Hematopoietic multipotent progenitor cell treated with erythropoietin and hydrocortisone succinate and interleukin-3 and kit ligand, for 15 days (in vitro differentiated cells): ENCODE results near the gene TM9SF1.

Source experiments
- DNase-seq: peaks from one replicate; pipeline ENCODE4 v3.0.0-alpha.2; 2015; ENCODE audit warnings: low spot score

The TM9SF1 gene, protein sequence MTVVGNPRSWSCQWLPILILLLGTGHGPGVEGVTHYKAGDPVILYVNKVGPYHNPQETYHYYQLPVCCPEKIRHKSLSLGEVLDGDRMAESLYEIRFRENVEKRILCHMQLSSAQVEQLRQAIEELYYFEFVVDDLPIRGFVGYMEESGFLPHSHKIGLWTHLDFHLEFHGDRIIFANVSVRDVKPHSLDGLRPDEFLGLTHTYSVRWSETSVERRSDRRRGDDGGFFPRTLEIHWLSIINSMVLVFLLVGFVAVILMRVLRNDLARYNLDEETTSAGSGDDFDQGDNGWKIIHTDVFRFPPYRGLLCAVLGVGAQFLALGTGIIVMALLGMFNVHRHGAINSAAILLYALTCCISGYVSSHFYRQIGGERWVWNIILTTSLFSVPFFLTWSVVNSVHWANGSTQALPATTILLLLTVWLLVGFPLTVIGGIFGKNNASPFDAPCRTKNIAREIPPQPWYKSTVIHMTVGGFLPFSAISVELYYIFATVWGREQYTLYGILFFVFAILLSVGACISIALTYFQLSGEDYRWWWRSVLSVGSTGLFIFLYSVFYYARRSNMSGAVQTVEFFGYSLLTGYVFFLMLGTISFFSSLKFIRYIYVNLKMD

DNA sequence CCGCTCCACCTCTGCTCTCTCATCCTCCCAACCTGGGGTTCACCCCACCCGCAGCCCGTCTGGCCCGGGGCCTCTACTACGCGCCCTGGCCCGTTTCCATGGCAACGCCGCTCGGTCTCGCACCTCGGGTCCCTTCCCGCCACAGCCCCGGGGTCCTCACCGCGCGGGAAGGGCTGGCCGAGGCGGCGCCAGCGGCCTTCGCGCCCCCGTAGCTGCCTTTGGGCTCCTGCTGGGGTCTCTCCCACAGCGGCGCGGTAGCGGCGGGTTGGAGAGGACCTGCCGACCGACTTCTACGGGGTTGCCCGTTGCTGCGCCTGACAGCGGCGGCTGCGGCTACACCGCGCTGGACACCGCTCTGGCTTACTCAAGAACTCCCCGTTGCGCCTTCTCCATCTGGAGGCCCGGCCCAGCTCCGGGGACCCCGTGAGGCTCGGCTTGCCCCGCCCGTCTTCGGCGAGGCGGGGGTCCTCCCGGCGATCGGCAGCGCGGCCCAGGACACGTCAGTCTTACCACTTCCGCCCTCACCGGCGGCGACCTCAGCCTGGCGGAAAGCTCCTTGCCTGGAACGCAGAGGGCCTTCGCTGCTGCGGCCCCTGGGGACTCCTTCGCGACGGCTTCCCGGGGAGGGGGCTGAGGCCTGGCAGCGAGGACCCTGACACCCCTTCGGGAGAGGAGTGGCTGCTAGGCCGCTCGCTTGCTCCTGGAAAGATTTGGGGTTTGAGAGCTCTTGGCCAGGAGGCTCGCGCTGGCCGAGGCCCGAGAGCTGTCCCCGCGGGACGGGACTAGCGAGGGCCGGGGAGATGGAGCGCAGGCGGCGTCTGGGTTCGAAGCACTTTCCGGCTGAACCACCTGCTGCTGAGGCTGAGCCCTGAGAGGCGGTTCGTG lies at the start of gene TM9SF1:
TSS of gene TM9SF1 (minus strand) at position 256 of the 885 bp plus-strand sequence. CDS start 422 bp downstream, outside the sequence.
- DNase-seq = peak; percentile 84

DNA sequence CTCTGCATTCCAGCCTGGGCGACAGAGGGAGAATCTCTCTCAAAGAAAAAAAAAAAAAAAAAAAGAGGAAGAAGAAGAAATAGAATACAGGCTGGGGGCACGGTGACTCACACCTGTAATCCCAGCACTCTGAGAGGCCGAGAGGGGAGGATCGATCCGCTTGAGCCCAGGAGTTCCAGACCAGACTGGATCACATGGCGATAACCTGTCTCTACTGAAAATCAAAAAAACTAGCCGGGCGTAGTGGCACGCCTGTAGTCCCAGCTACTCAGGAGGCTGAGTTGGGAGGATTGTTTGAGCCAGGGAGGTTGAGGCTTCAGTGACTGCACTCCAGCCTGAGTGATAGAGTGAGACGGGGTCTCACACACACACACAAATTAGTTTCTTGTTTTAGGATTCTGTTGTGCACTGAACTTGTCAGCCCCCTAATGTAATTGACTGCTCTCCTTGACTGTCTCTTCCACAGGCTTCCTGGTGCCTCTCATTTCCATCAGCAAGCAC lies 48.1 kb upstream of the TM9SF1 start:
- no peak for DNase-seq

DNA sequence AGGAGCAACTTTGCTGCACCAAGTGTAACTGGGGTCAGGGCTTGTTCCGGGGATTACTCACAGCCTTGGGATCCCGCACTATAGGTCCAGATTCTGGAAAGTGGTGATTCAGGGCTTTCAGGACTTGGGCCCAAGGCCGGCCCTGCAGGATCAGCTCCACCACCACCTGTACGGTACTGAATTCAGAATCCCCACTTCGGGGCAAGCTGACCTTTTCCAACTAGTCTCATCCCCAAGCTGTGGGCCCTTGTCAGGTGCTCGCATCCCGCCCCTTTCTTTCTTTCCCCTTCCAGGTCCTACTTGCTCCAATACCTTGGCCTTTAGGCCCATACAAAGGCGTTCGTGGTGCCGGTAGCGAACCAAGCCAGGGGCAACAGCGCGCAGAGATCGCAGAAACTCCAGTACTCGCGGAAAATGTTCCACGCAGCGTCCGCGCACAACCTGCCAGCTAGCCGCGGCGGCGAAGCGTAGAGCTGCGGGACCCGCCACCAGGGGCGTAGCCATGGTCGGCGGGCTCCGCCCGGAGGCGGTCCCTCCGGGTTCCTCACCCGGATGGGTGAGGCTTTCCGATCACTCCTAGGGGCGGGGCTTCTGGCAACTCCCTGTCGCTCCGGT lies 46.7 kb upstream of the TM9SF1 start:
- peak; percentile 97 for DNase-seq

DNA sequence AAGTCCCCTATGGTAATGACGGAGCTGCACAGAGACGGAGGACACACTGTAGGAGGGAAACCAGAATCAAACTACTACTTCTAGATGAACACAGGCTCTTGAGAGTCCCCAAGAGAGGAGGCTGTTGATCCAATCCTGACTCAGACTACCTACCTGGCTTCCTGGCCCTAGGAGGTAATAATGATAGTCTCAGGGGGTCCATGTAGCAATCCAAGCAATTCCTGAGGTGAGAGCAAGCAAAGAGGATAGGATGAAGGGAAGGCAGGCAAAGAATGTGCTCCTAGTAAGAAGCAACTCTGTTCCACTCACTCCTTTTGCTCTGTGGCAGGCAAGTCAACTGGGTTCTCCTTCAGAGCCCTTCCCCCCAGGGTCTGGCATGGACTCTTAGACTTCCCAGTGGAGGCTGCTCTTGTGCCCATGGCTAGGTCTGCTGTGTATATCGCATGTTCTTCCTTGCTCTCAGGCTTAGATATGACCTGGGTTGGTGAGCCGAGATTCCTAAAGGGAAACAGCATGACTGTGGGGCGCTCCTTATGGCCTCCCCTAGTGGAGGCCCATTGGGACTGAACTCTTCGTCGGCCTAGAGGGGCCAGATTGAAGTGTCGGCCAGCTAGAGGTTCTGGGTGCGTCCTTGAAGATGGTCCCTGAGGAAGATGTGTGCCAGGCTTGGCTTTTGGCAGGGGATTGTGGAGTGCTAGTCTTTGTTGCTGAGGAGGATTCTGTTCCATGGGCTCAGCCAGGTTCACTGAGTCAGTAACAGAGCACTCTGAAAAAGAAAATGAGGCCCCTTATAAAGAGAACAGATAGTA lies 45.1 kb upstream of the TM9SF1 start:
- DNase-seq = no peak

DNA sequence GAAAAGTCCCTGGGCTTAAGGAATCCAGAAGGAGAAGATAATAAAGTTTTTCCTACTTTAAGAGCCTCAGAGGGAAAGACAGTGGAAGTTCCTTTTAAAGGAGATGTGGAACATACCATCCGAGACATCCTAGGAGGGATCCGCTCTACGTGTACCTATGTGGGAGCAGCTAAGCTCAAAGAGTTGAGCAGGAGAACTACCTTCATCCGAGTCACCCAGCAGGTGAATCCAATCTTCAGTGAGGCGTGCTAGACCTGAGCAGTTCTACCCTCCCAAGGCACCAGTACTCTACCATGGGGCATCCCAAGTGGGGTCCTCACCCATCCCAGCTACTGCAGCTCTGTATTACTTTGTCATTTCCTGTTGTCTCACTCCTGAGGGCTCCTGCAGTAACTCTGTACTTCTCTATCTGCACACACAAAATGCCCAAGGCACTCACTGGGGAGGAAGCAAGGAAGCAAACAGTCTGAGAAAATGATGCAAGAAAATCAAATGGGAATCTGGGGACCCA lies 43.3 kb upstream of the TM9SF1 start:
- DNase-seq = no peak

DNA sequence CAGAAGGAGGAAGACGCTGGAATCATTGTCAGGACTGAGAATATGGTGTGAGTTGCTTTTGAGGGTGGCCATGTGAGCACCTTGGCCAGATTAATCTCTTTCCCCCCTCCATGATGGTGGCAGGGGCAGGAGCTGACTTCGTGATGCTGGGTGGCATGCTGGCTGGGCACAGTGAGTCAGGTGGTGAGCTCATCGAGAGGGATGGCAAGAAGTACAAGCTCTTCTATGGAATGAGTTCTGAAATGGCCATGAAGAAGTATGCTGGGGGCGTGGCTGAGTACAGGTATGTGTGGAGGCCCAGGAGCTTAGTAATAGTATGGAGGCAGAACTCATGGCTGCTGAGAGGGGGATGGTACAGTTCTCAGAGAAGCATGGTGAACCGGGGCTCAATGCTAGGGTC lies 42.9 kb upstream of the TM9SF1 start:
- DNase-seq = no peak

DNA sequence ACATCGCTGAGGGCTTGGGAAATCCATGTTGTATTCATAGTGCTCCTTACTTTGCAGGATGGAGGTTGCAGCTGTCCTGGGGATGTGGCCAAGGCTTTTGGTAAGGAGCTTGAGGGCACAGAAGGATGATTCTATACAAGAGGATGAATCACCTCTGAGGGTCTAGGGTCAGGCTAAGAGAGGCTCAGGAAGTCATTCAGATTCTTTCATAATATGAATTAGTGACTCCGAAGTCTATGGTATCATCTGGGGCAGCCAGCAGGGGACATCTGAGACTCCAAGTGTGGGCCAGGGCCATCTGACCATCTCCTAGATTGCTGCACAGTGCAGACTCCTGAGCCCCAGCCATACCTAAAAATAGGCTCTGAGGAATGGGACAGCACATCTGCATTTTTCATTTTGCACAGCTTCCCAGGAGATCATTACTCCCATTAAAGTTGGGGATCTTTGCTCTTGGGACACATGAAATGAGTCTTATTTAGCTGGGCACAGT lies 42.3 kb upstream of the TM9SF1 start:
- DNase-seq = no peak

DNA sequence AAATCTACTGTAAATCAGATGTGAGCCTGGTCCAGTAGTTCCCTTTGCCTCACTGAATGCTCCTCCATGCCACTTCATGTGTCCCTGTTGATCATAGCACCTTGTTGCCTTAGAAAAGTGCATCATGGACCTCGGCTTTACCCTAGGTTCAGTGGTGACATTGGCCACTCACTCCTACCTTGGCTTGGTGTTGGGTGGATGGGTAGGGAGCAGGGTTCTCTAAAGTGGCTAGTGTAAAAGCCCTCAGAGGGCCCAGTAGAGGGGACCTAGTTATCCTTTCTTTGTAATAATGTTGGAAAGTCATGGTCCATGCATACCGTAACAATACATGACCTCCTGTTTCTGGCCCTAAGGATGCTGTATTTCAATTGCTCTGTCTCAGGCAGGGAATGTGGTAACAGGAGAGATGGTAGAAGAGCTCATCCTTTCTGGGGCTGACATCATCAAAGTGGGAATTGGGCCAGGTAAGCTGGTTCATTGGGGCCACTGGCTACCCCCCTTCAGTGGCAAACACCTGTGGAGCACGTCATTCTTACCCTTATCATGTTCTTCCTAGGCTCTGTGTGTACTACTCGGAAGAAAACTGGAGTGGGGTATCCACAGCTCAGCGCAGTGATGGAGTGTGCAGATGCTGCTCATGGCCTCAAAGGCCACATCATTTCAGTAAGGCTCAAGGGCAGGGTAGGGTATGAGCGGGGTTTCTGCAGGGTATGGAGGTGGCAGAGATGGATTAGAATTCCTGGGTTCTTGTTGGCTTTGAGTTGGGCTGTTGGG lies 41.6 kb upstream of the TM9SF1 start:
- no peak for DNase-seq

DNA sequence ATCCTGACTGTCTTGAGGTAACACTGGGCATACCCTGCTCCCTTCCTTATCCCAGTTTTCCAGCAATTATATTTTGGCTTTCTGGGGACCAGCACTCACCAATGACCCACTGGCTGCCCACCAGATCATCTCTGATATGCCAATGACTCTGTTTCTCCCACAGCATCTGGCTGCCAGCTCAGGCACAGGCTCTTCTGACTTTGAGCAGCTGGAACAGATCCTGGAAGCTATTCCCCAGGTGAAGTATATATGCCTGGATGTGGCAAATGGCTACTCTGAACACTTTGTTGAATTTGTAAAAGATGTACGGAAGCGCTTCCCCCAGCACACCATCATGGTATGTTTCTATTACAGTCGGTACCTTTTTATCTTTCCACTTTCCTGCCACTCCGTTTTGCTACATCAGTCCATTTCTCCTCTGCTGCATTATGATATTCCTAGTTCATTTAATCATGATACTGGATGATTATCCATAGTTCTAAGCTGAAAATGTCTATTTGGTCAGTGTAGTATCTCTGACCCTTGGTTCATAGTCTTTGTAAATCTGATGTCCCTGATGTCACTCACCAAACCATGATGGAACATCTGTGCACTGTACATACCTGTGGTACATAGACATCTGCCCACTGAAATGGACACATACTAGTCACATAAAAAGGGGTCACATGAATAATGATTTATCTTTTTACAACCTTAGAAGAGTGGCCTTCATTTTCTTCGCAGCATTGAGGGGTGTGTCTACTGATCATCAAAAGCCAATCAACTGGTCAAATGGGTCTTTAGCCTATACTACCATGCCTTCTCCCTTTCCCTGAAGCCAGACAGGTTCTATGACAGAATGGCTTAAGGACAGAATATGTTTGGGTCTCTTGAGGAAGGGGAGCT lies 40.8 kb upstream of the TM9SF1 start:
- DNase-seq = no peak

DNA sequence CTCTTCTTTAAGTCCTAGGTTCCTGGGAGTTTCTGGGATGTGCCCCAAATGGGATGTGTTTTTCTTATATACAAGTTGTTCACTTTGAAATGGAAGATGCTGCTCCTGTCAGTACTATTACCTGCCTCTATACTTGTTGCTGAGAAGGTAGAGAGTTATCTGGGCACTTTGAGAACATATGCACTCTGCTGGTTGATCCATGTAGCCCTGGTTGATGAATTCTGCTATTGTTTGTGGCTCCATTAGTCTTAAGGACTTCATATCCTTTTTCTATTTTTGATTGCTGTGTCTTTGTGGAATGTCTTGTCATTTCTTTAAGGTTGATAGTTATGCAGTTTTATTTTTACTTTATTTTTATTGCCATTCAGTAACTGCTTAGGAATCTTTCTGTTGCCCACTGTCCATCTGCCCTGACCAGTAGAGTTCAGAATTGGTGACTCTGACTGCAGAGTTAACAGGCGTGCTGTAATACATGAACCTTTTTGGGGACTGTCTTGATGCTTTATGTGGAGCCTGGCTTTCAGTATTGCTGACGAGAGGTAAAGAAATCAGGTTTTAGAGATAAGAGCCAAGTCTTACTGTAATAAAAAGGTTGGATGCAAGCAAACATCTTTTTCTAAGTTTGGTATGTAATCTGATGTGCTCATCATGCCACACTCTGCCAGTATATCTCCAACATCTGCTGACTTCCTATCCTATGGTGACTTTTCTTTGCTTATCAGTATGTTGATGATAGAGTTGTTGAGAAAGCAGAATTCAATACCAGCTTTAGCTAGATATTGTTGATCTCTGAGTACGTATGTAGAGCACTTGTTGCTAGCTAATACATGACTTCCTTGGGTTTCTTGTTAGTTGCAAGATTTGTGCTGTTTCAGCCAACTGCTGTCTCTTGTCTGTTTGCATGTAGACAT lies 39.1 kb upstream of the TM9SF1 start:
- no peak for DNase-seq

DNA sequence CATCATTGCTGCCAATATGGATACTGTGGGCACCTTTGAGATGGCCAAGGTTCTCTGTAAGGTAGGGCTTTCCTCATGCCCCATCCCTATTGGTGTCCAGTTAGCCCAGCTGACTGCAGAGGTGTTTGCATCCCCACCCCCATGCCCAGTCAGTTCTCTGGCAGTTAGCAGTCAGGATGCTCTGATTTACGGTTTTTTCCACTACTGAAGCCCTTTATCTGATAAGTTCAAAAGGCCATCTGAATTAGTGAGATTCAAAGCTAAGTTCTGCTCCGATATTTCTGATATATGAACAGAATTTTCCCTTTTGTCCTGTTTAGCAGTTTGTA lies 38.3 kb upstream of the TM9SF1 start:
- DNase-seq = no peak

DNA sequence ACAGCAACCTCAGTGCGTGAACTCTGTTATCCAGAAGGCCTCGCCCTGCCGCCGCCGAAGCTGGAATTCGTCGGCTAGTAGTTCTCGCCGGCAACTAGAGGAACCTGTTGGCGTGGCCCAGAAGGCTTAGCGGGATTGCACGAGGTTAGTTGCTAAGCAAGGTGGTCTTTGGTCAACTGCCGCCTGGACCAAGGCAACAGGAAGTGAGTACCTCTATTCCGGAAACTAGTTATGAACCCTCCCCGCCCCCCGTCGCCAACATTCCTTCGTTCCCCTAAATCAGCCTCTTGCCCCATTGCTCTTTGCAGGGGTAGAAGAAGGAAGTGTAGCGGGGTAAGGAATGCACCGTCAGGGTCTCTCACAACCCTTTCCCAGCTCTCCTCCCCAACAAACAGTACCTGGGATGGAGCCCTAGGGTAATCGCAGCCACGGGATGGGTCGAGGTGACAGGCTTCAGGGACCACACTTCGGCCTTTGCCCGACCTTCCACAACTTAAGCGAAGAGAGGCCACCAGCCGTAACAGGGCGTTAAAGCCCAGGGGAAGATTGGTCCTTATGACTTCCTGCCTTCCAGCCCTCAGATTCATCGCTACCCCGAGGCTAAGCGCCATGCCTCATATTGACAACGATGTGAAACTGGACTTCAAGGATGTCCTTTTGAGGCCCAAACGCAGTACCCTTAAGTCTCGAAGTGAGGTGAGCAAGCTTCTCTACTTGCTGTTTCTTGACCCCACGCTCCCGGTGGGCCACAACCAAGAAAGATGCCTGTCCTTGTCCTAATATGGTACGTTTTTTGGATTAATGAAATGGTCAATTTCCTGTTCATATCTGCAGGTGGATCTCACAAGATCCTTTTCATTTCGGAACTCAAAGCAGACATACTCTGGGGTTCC lies 37.6 kb upstream of the TM9SF1 start, which contains the start of gene GMPR2:
TSS of gene GMPR2 (plus strand) at position 285 of the 893 bp plus-strand sequence. CDS start at position 610, 325 bp downstream.
- DNase-seq = no peak

DNA sequence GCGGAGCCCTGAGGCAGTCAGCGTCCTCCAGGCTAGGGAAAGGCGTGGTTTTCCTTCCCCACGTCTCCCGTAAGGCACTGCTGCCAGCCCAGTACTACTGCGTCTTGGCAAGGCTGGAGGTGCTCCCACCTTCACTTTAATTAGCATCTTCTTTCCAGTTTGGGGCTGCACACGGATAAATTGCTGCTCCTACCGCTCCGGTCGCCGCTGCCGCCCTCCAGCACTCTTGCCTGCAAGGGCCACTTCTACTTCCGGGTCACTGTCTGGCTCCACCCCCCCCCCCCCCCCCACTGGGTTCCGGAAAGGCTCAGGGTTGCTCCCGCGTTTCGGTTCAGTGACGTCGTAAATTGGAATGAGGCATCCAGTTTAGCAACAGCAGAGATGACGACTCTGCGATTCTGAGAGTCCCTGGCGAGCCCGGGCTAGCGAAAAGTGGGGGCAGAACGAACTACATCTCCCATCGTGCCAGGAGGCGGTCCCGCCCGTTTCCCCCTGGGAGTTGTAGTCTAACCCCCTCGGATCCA lies 36.9 kb upstream of the TM9SF1 start, which contains the start of gene NEDD8:
TSS of gene NEDD8 (minus strand) at position 247 of the 524 bp plus-strand sequence. CDS start at position 147, 100 bp downstream.
- peak; percentile 90 for DNase-seq

DNA sequence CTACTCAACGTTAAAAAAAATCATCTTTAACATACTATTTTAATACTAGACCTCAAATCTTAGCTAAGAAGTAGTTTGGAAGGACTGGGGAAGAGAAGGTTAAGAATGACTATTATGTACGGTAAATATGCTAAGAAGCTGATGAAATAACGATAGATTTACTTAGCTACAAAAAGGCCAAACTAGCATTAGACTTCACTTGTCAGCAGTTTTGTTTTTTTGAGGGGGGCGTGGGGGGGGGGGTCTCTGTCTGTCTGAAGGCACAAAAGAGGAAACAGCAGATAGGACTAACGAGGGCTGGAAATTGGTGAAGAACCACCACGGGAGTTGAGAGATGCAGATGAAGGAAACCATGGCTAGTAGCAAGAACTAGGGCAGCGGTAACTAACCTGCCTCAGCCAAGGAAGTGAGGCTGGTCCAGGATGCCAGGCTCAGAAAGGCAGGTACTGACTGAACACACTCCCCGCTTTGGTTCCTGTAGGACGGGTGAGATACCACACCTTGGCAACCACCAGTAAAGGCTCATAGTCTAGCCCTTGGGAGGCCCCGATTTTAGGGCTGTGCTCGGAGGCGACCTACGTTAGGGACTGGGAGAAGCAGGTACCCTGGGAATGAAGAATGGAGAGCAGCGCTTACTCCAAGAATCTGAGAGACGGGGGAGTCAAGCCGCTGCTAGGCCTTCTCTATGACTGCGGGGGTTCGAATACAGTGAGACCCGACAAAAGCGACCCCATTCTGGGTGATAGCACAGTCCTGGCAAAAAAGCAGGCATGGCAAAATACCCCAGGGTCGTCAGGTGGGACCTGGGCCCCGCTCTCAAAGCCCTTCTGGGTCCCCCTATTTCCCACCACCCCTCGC lies 36.3 kb upstream of the TM9SF1 start:
- peak; percentile 23 for DNase-seq

DNA sequence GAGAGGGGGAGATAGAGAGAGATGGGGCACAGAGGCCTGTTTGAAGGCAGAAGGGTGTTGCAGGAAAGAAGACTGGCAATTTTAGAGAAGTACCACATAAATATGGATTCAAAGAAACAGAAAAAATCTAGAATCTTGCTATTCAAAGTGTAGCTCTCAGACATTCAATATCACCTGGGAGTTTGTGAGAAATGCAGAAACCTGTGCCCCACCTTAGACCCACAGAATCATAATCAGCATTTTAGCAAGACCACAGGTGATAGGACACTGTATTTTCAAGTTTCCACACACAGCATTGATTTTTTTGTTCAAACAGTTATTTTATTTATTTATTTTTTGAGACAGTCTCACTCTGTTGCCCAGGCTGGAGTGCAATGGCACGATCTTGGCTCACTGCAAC lies 33.7 kb upstream of the TM9SF1 start:
- no peak for DNase-seq
